ENCODE data around the gene ATP5MK.

DNA sequence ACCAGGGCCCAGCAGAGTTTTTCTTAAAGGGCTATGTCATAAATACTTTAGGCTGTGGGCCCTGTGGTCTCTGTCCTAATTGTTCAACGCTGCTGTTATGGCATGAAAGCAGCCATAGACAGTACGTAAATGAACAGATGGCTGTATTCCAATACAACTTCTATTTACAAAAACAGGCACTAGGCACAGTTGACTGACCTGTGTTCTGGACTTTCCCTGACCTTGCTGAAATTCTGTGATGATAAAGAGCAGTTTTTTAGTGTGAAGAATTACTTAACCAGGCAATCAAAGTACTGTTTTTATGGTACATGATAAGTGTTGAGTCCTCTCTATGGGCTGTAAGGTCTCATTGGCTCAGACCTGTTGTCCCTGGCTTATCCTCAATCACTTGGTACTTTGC, 17.3 kb upstream of the ATP5MK start:
- TF ChIP-seq, protein P1, sequence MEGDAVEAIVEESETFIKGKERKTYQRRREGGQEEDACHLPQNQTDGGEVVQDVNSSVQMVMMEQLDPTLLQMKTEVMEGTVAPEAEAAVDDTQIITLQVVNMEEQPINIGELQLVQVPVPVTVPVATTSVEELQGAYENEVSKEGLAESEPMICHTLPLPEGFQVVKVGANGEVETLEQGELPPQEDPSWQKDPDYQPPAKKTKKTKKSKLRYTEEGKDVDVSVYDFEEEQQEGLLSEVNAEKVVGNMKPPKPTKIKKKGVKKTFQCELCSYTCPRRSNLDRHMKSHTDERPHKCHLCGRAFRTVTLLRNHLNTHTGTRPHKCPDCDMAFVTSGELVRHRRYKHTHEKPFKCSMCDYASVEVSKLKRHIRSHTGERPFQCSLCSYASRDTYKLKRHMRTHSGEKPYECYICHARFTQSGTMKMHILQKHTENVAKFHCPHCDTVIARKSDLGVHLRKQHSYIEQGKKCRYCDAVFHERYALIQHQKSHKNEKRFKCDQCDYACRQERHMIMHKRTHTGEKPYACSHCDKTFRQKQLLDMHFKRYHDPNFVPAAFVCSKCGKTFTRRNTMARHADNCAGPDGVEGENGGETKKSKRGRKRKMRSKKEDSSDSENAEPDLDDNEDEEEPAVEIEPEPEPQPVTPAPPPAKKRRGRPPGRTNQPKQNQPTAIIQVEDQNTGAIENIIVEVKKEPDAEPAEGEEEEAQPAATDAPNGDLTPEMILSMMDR (conservative IDR thresholded peaks at IDR 0.05; ENCODE audit: low read depth, low read length), result no peak
- TF ChIP-seq EZH2phosphoT487 (IDR thresholded peaks at IDR 0.05; ENCODE audit: borderline replicate concordance, low read length) (no peak), EZH2 (IDR thresholded peaks at IDR 0.05; ENCODE audit: low read length, unreplicated experiment) (no peak)

Data from PC-3 (cell line).